ENCODE measurements around the gene PIGK. TPM values are rescaled to one million over a fixed set of nuclear protein-coding genes. Genes with fewer than 3 reads are reported as not detected.

PIGK gene
- total and polyA plus RNA-seq, 10 of the 15 experiments (the other 5 are each of a cell fraction or from before 2014, with no cell fraction given), result 9.1 to 27.4 (median 16.9) TPM

DNA sequence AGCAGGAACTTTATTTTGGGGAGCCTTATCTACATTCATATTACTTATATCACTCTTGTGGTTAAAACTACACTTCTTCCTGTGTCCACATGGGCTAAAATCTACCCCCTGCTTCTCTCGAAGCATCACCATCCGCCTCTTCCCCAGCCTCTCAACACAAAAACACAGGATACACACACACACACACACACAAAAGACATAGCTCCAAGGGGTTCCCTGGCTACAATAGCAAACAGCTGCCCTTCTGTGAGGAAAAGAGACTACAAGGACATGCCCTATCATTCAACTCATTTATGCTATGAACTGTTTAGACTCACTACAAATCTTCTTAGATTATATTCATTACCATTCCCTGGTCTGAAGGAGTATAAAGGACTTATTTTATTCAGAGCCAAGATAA, 155.0 kb downstream of the PIGK start:
- Histone ChIP-seq H3K79me2 (ENCODE audit: control insufficient read depth, insufficient read depth, low read length) (no peaks in the 10 kb centered on the region), H3K9me3 (replicated peaks; ENCODE audit: control insufficient read depth, insufficient read depth, low read length) (no peaks in the 10 kb centered on the region), H3K4me1 (ENCODE audit: control insufficient read depth, insufficient read depth, low read length) (no peaks in the 10 kb centered on the region), H3K9ac (ENCODE audit: control insufficient read depth, insufficient read depth, low read length) (no peak overlapping the region), H3K4me3 (no peak overlapping the region), H3K27ac (ENCODE audit: control insufficient read depth, insufficient read depth) (no peak overlapping the region), H2AFZ (ENCODE audit: control insufficient read depth, low read depth, low read length) (no peak overlapping the region), H3K4me2 (ENCODE audit: control insufficient read depth, insufficient read depth) (no peak overlapping the region), H3K36me3 (ENCODE audit: control insufficient read depth in 2 of 2, insufficient read depth in 2 of 2, low read length in 1 of 2) (no peaks in the 10 kb centered on the region), H4K20me1 (ENCODE audit: control insufficient read depth, insufficient read depth) (no peaks in the 10 kb centered on the region), H3K27me3 (replicated peaks in 1 of 2; ENCODE audit: control insufficient read depth in 2 of 2, insufficient read depth in 2 of 2, low read length in 1 of 2) (no peaks in the 10 kb centered on the region)
- no peak for TF ChIP-seq CEBPB (IDR thresholded peaks at IDR 0.05; ENCODE audit: borderline replicate concordance in 1 of 2, low read depth in 2 of 2, low read length in 2 of 2)
- no peak for TF ChIP-seq SUZ12 (IDR thresholded peaks at IDR 0.05; ENCODE audit: unreplicated experiment)
- no peak for TF ChIP-seq ATF7 (IDR thresholded peaks at IDR 0.05; ENCODE audit: low read depth)
- TF ChIP-seq, protein P1, sequence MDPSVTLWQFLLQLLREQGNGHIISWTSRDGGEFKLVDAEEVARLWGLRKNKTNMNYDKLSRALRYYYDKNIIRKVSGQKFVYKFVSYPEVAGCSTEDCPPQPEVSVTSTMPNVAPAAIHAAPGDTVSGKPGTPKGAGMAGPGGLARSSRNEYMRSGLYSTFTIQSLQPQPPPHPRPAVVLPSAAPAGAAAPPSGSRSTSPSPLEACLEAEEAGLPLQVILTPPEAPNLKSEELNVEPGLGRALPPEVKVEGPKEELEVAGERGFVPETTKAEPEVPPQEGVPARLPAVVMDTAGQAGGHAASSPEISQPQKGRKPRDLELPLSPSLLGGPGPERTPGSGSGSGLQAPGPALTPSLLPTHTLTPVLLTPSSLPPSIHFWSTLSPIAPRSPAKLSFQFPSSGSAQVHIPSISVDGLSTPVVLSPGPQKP (IDR thresholded peaks at IDR 0.05; ENCODE audit: low read depth, low read length), result no peak
- TF ChIP-seq ZBTB4 (CRISPR knock-in tag; IDR thresholded peaks at IDR 0.05), result no peak
- TF ChIP-seq NBN (IDR thresholded peaks at IDR 0.05), result no peak
- TF ChIP-seq HCFC1 (IDR thresholded peaks at IDR 0.05; ENCODE audit: low read length), result no peak
- TF ChIP-seq BRCA1 (IDR thresholded peaks at IDR 0.05; ENCODE audit: low read depth, low read length), result no peak
- no peak for TF ChIP-seq POLR2AphosphoS2 (IDR thresholded peaks at IDR 0.05; ENCODE audit: low read depth, low read length)
- no peak for TF ChIP-seq CBX5 (IDR thresholded peaks at IDR 0.05; ENCODE audit: low read depth)
- TF ChIP-seq TARDBP (IDR thresholded peaks at IDR 0.05; ENCODE audit: borderline replicate concordance), result no peak
- TF ChIP-seq TAF1 (IDR thresholded peaks at IDR 0.05; ENCODE audit: borderline replicate concordance, low read depth, low read length), result no peak
- TF ChIP-seq YY1 (IDR thresholded peaks at IDR 0.05; ENCODE audit: low read depth, low read length), result no peak
- TF ChIP-seq SMAD5 (IDR thresholded peaks at IDR 0.05; ENCODE audit: low read depth), result no peak
- TF ChIP-seq ZNF622 (IDR thresholded peaks at IDR 0.05), result no peak
- TF ChIP-seq ETV6 (conservative IDR thresholded peaks at IDR 0.05 in 1 of 2, IDR thresholded peaks at IDR 0.05 in 1 of 2; ENCODE audit: borderline replicate concordance in 1 of 2, low read depth in 1 of 2), result no peak
- no peak for TF ChIP-seq MEF2B (IDR thresholded peaks at IDR 0.05; ENCODE audit: partially characterized antibody, poor library complexity, severe bottlenecking)
- no peak for TF ChIP-seq FOXK2 (IDR thresholded peaks at IDR 0.05)
- TF ChIP-seq REST (IDR thresholded peaks at IDR 0.05; ENCODE audit: low read depth, low read length), result no peak
- no peak for TF ChIP-seq RAD21 (IDR thresholded peaks at IDR 0.05; ENCODE audit: insufficient read depth, low read depth, low read length)
- ChIA-PET POLR2A (no interaction called here), CTCF (no interaction called here), SMC1A (ENCODE audit: uncharacterized antibody, unreplicated experiment) (no interaction called here), RAD21 (ENCODE audit: unreplicated experiment) (no interaction called here)
- 0% methylated on average over 2 of the region's 2 CpGs for WGBS (ENCODE audit: insufficient coverage, insufficient replicate concordance, low lambda C conversion rate, missing lambda C conversion rate)
- BruUV-seq (replicated peaks), result no TSS peak
- no peak for FAIRE-seq
- DNase-seq (ENCODE audit: low read depth, low spot score), result no peak
- in situ Hi-C loops (cut with MboI), result no loop called here
- intact Hi-C loops (cut with micrococcal nuclease; ENCODE audit: unreplicated experiment), result no loop called here
- no peak for ATAC-seq

Data from GM12878 (cell line).